Stomach smooth muscle (tissue), 2 donors: ENCODE measurements around the gene ATP5MG.
A peak's percentile ranks its signal among the peaks of the same experiment; 100 is the strongest.

Experiments used
- H3K27ac ChIP-seq: one replicate; pipeline ENCODE4 v1.7.0; 2013; ENCODE audit warnings: mild to moderate bottlenecking, low read length, inconsistent platforms
- H3K27me3 ChIP-seq, 2 donors: one replicate each; pipeline ENCODE4 v1.7.0; 2013; ENCODE audit warnings: low read length in 2 of 2; ENCODE audit not compliant: insufficient read depth in 2 of 2, control insufficient read depth in 1 of 2
- H3K36me3 ChIP-seq, 2 donors: one replicate each; pipeline ENCODE4 v1.7.0; 2013; ENCODE audit warnings: low read length in 2 of 2; ENCODE audit not compliant: control insufficient read depth in 2 of 2, insufficient read depth in 2 of 2
- H3K4me1 ChIP-seq: one replicate; pipeline ENCODE4 v1.7.0; 2013; ENCODE audit warnings: low read length; ENCODE audit not compliant: control insufficient read depth, insufficient read depth
- H3K4me3 ChIP-seq, 2 donors: one replicate each; pipeline ENCODE4 v1.7.0; 2013; ENCODE audit warnings: low read length in 2 of 2
- H3K9ac ChIP-seq, 2 donors: one replicate each; pipeline ENCODE4 v1.7.0; 2013; ENCODE audit warnings: low read length in 2 of 2, mild to moderate bottlenecking in 1 of 2
- H3K9me3 ChIP-seq, 2 donors: one replicate each; pipeline ENCODE4 v1.7.0; 2013; ENCODE audit warnings: low read length in 2 of 2; ENCODE audit not compliant: control insufficient read depth in 2 of 2
- donor health status: healthy.
- donor health status: Pancreatic carcinoma.

The ATP5MG gene, protein sequence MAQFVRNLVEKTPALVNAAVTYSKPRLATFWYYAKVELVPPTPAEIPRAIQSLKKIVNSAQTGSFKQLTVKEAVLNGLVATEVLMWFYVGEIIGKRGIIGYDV

DNA sequence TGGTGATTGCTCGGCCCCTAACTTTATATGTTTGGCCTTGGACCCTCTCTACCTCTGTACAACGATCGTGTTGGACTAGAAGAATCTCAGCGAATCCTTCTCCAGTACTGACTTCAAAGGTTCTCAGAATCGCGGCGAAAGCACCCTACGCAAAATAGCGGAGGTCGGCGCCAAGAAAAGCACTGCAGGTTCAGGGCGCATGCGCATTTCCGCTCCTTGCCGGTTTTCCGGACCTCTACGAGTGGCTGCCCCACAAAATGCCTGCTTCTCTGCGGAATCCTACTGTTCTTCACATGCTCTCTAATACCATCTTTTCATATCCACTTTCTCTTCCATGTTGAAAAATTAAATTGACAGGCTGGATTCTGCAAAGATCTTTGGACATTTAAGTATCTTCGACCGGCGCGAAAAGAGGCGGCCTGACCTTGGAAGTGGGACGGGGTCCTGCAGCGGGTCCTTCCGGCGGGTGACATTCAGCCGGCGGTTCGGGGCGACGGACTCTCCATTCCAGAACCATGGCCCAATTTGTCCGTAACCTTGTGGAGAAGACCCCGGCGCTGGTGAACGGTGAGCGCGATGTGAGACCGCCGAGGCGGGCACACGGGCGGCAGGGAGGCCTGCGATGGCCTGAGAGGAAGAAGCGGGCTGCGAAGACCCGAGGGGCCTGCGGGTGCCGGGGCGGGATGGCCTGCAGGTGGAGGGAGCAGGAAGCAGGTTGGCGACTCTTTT, at the start of gene ATP5MG:
ATP5MG (plus strand) TSS at position 456 of the 729 bp plus-strand sequence; CDS start at position 516, 60 bp downstream.
- Histone ChIP-seq H3K9ac (peak within 1 kb of the TSS; percentile 72 to 99), H3K4me1 (peaks cover 12% of the 10 kb centered on the region), H3K4me3 (peak within 1 kb of the TSS; percentile 95 to 100), H3K36me3 (peaks cover 0 to 7% of the 10 kb centered on the region in 2 donors), H3K27me3 (no peaks in the 10 kb centered on the region), H3K9me3 (no peaks in the 10 kb centered on the region), H3K27ac (peak within 1 kb of the TSS; percentile 84)

DNA sequence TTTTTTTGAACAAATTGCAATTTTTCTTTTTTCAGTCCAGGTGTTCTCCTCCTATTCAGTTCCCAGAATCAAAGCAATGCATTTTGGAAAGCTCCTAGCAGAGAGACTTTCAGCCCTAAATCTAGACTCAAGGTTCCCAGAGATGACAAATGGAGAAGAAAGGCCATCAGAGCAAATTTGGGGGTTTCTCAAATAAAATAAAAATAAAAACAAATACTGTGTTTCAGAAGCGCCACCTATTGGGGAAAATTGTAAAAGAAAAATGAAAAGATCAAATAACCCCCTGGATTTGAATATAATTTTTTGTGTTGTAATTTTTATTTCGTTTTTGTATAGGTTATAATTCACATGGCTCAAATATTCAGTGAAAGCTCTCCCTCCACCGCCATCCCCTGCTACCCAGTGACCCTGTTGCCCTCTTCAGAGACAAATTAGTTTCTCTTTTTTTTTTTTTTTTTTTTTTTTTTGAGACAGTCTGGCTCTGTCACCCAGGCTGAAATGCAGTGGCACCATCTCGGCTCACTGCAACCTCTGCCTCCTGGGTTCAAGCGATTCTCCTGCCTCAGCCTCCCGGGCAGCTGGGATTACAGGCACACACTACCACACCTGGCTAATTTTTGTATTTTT, 48.2 kb upstream of the ATP5MG start:
- H3K27ac ChIP-seq, result no peak overlapping the region
- H3K4me3 ChIP-seq, result no peak overlapping the region
- H3K36me3 ChIP-seq, result no peaks in the 10 kb centered on the region
- H3K9me3 ChIP-seq, result no peaks in the 10 kb centered on the region
- H3K4me1 ChIP-seq, result no peaks in the 10 kb centered on the region
- peaks cover 3 to 4% of the 10 kb centered on the region in 2 donors for H3K27me3 ChIP-seq
- H3K9ac ChIP-seq, result no peak overlapping the region

DNA sequence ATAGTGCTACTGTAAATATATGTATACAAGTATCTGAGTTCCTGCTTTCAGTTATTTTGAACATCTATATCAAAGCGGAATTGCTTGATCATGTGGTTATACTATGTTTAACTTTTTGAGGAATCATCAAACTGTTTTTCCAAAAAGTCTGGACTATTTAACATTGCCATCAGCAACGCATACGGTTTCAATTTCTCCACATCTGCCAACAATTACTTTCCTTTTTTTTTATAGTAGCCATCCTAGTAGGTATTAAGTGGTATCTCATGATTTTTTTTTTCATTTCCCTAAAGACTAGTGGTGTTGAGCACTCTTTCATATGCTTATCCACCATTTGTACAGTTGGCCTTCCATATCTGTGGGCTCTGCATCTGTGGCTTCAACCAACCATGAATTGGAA, 43.3 kb upstream of the ATP5MG start:
- no peaks in the 10 kb centered on the region for H3K27me3 ChIP-seq
- peaks cover 4% of the 10 kb centered on the region for H3K4me1 ChIP-seq
- H3K9me3 ChIP-seq, result no peaks in the 10 kb centered on the region
- H3K36me3 ChIP-seq, result no peaks in the 10 kb centered on the region
- H3K4me3 ChIP-seq, result no peak overlapping the region
- H3K27ac ChIP-seq, result no peak overlapping the region
- H3K9ac ChIP-seq, result no peak overlapping the region

DNA sequence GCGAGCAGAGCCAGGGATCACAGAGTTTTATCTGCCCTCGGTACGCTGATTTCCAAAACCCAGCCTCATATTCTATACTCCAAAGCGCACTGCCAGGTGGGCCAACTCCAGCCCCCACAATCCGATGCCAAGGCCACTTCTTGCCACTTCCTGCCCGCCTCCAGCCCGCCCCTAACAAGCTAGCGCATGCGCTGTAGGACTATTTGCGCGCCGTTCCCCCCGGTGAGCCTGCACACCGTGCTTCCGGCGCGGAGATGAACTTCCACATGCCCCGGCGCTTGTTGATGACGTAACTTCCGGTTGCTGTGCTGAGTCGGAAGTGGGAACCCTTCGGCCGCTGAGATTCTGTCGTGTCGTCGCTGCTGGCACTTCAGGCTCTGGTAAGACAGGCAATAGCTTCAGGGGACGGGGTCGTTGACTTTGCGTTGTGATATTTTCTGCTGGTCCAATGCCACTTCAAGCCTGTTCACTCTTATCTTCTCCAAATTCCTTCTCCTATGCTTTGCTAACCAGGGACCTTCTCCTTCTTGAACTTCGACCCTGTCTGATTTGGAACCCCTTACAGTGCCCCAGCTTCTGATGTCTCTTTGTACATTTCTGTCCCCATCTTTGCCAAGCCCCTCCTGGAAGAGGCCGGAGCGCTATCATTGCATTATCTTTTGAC, 42.0 kb upstream of the ATP5MG start, which contains the start of gene UBE4A:
UBE4A (plus strand) TSS at position 306 of the 664 bp plus-strand sequence. CDS start 5,481 bp downstream, outside the sequence.
- Histone ChIP-seq H3K36me3 (no peaks in the 10 kb centered on the region), H3K27ac (peak within 1 kb of the TSS; percentile 26), H3K27me3 (no peaks in the 10 kb centered on the region), H3K4me3 (peak within 1 kb of the TSS; percentile 92 to 99), H3K9ac (peak within 1 kb of the TSS; percentile 84 to 97), H3K4me1 (peaks cover 4% of the 10 kb centered on the region), H3K9me3 (no peaks in the 10 kb centered on the region)

DNA sequence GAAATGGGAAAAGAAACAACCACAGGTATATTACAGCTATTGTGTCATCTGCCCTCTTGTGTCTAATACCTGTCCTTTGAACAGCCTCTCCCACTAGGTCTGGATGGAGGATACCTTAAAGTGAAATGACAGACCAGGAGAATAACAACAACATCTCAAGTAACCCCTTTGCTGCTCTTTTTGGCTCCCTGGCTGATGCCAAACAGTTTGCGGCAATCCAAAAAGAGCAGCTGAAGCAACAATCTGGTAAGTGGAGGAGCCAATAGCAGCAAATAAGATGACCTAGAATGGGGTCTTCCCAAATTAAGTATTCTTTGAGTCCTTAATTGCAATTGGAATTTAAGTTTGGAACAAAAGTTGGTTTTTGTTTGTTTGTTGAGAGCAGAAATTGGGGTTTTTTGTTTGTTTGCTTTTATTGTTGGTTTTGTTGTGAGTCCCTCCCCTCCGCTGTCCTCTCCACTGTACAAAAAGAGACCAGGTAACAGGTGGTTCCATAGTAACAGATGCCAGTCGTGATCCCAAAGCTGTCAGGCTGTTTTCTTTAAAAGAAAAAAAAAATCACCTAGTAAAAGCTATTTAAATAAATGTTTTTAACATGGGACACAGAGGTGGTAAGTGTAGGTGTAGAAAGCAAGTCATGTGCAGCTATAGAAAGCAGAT, 36.3 kb upstream of the ATP5MG start:
- no peak overlapping the region for H3K9ac ChIP-seq
- H3K36me3 ChIP-seq, result peaks cover 27 to 28% of the 10 kb centered on the region in 2 donors
- H3K4me1 ChIP-seq, result peaks cover 2% of the 10 kb centered on the region
- H3K4me3 ChIP-seq, result no peak overlapping the region
- H3K9me3 ChIP-seq, result no peaks in the 10 kb centered on the region
- no peak overlapping the region for H3K27ac ChIP-seq
- no peaks in the 10 kb centered on the region for H3K27me3 ChIP-seq

DNA sequence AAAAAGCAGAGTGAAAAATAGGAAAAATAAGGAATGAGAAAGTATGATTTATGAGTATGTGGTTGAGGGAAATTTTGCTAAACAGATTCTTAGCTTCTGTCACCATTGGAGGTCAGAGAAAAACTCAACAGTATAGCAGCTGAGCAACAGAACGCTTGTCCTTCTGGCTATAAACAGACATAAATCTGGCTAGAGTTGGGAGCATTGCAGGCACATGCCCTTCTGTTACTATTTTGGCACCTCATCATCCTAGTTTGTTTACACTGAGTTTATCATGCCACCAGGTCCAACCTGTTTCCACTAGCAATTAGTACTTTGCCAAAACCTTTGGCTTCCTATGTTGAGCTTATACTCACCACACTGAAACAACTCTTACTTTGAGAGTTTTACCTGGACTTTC, 35.1 kb upstream of the ATP5MG start:
- Histone ChIP-seq H3K9ac (no peak overlapping the region), H3K27ac (no peak overlapping the region), H3K27me3 (no peaks in the 10 kb centered on the region), H3K4me3 (no peak overlapping the region), H3K36me3 (peaks cover 36 to 38% of the 10 kb centered on the region in 2 donors), H3K4me1 (no peaks in the 10 kb centered on the region), H3K9me3 (no peaks in the 10 kb centered on the region)

DNA sequence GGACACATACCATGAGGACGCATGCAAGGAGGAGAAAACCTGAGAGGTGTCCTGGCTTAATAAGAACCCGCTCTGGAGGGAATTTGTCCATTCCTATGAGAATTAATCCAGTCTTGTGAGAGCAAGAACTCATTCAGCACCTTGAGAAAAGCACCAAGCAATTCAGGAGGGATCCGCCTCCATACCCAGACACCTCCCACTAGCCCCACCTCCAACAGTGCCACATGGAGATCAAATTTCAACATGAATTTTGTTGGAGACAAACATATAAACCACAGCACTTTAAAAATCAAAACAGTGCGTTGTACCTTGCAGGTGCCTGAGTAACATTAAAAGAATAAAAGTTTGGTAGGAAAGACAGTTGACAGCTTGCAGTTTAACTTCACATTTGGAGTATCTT, 30.6 kb upstream of the ATP5MG start:
- H3K9ac ChIP-seq, result no peak overlapping the region
- no peaks in the 10 kb centered on the region for H3K9me3 ChIP-seq
- H3K4me1 ChIP-seq, result no peaks in the 10 kb centered on the region
- peaks cover 57 to 59% of the 10 kb centered on the region in 2 donors for H3K36me3 ChIP-seq
- no peak overlapping the region for H3K4me3 ChIP-seq
- H3K27ac ChIP-seq, result no peak overlapping the region
- no peaks in the 10 kb centered on the region for H3K27me3 ChIP-seq

DNA sequence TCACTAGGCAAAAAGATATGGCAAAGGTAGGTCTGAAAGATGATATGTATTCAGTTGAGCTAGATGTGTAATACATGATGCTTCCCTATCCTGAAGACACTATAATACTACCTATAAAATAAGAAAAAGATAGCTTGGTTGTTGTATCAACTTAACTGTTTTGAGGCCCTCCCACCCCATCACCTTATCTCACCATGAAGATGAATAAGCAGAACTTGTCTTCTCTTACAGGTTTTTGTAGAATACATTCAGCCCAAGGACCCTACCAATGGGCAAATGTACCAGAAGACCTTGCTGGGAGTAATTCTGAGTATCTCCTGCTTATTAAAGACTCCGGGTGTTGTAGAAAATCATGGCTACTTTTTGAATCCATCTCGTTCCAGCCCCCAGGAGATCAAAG, 28.1 kb upstream of the ATP5MG start:
- Histone ChIP-seq H3K36me3 (peaks cover 58 to 64% of the 10 kb centered on the region in 2 donors), H3K9me3 (no peaks in the 10 kb centered on the region), H3K4me3 (no peak overlapping the region), H3K27ac (no peak overlapping the region), H3K9ac (no peak overlapping the region), H3K4me1 (no peaks in the 10 kb centered on the region), H3K27me3 (no peaks in the 10 kb centered on the region)

DNA sequence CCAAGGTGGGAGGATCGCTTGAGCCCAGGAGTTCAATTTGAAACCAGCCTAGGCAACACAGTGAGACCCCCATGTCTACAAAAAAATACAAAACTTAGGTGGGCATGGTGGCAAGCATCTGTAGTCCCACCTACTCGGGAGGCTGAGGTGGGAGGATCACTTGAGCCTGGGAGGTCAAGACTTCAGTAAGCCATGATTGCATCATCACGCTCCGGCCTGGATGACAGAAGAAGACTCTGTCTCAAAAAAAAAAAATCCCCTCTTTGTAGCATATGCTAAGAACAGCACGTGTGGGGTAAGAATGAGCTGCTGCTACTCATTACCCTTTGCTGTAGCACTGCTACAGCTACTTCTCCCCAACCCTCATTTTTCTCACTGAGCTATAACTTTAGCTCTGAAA, 27.5 kb upstream of the ATP5MG start:
- H3K9ac ChIP-seq, result no peak overlapping the region
- peaks cover 55 to 62% of the 10 kb centered on the region in 2 donors for H3K36me3 ChIP-seq
- no peaks in the 10 kb centered on the region for H3K4me1 ChIP-seq
- H3K27ac ChIP-seq, result no peak overlapping the region
- H3K4me3 ChIP-seq, result no peak overlapping the region
- no peaks in the 10 kb centered on the region for H3K9me3 ChIP-seq
- H3K27me3 ChIP-seq, result no peaks in the 10 kb centered on the region

DNA sequence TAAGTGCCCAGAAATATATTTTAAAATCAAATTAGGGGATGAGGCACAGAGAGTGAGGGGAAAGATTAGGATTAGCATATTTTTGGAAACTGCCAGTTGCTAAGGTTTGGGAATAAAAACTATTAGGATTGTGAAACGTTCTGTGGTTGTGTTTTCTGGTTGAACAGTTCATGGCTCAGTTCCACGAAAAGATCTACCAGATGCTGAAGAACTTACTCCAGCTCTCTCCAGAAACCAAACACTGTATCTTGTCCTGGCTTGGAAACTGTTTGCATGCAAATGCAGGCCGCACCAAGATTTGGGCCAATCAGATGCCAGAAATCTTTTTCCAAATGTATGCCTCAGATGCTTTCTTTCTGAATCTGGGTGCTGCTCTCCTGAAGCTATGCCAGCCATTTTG, 26.7 kb upstream of the ATP5MG start:
- Histone ChIP-seq H3K36me3 (peaks cover 56 to 62% of the 10 kb centered on the region in 2 donors), H3K4me1 (no peaks in the 10 kb centered on the region), H3K9ac (no peak overlapping the region), H3K27ac (no peak overlapping the region), H3K4me3 (no peak overlapping the region), H3K27me3 (no peaks in the 10 kb centered on the region), H3K9me3 (no peaks in the 10 kb centered on the region)
